DMS79 treated with DMSO at 0.1 percent for 48 hours (cell line): Measurements from ENCODE around the gene APOBEC4.

Experiments
- DNase-seq: peaks from one replicate; lab custom pipeline; 2025; lab: John Stamatoyannopoulos, UW

The APOBEC4 gene

GRCh38 chr1:183674886-183675285 lies 21.8 kb upstream of the APOBEC4 start:
- DNase-seq, result no peak

- no peak for DNase-seq
These were observed 21.2 kb upstream of the APOBEC4 start for GRCh38 chr1:183674339-183674738.

GRCh38 chr1:183673605-183674323 lies 20.6 kb upstream of the APOBEC4 start:
- DNase-seq, result no peak

GRCh38 chr1:183670169-183670568 lies 17.1 kb upstream of the APOBEC4 start:
- no peak for DNase-seq

GRCh38 chr1:183656355-183656754 lies 3.2 kb upstream of the APOBEC4 start:
- no peak for DNase-seq

- peak; percentile 79 for DNase-seq
These were observed 2.5 kb upstream of the APOBEC4 start for GRCh38 chr1:183655562-183656075.

- no peak for DNase-seq
These were observed 1.6 kb upstream of the APOBEC4 start for GRCh38 chr1:183654706-183655105.

GRCh38 chr1:183653876-183654451 lies 848 bp upstream of the APOBEC4 start:
- no peak for DNase-seq

- DNase-seq, result no peak
These were observed 312 bp upstream of the APOBEC4 start for GRCh38 chr1:183653462-183653794.

- no peak for DNase-seq
These were observed 1.0 kb downstream of the APOBEC4 start for GRCh38 chr1:183652107-183652506.

- DNase-seq, result no peak
These were observed 1.5 kb downstream of the APOBEC4 start for GRCh38 chr1:183651612-183652011.

- no peak for DNase-seq
These were observed 5.1 kb downstream of the APOBEC4 start for GRCh38 chr1:183648042-183648441.

- DNase-seq, result no peak
These were observed 6.3 kb downstream of the APOBEC4 start for GRCh38 chr1:183646776-183647175.

- no peak for DNase-seq
These were observed 7.6 kb downstream of the APOBEC4 start for GRCh38 chr1:183645531-183645930.

- no peak for DNase-seq
These were observed 10.9 kb downstream of the APOBEC4 start for GRCh38 chr1:183642166-183642565.

- DNase-seq, result no peak
These were observed 12.9 kb downstream of the APOBEC4 start for GRCh38 chr1:183640193-183640592.

GRCh38 chr1:183638649-183639387 lies 14.3 kb downstream of the APOBEC4 start:
- no peak for DNase-seq

GRCh38 chr1:183636783-183637182 lies 16.3 kb downstream of the APOBEC4 start:
- DNase-seq, result peak; percentile 18

GRCh38 chr1:183636334-183636682 lies 16.8 kb downstream of the APOBEC4 start:
- no peak for DNase-seq

- peak; percentile 97 for DNase-seq
These were observed 17.3 kb downstream of the APOBEC4 start, which contains the start of gene ARPC5 for GRCh38 chr1:183635606-183636333. TSS of gene ARPC5 (minus strand) at chr1:183635783. CDS start at chr1:183635659, 124 bp downstream.

- DNase-seq, result peak; percentile 13
These were observed 18.0 kb downstream of the APOBEC4 start for GRCh38 chr1:183635099-183635605.

- DNase-seq, result no peak
These were observed 18.6 kb downstream of the APOBEC4 start for GRCh38 chr1:183634429-183635065.
